ENCODE data around the gene TMEM31.
"Not testable (repeated sequence)": the region's sequence is repeated elsewhere in the genome, so short reads cannot be mapped to it uniquely, and the experiment has no call there.

DNA sequence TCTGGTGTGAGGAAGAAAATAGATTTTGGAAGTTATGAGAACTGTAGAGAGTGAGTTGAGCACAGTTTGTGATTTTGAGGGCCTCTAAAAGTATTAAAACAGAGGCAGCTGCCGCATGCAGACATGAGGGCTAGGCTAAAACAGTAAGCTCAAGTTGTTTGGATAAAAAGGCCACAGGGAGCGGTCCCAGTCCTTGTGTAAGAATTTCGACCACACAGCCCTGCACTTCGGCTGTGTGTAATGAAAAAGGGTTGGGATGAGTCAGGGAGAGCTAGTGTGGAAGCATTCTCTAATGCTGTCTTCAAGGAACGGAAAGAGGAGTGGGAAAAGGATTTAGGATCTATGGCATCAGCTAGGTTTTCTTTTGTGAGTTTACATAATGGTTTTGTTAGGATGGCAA, 52.8 kb downstream of the TMEM31 start:
- TF ChIP-seq, protein P1, sequence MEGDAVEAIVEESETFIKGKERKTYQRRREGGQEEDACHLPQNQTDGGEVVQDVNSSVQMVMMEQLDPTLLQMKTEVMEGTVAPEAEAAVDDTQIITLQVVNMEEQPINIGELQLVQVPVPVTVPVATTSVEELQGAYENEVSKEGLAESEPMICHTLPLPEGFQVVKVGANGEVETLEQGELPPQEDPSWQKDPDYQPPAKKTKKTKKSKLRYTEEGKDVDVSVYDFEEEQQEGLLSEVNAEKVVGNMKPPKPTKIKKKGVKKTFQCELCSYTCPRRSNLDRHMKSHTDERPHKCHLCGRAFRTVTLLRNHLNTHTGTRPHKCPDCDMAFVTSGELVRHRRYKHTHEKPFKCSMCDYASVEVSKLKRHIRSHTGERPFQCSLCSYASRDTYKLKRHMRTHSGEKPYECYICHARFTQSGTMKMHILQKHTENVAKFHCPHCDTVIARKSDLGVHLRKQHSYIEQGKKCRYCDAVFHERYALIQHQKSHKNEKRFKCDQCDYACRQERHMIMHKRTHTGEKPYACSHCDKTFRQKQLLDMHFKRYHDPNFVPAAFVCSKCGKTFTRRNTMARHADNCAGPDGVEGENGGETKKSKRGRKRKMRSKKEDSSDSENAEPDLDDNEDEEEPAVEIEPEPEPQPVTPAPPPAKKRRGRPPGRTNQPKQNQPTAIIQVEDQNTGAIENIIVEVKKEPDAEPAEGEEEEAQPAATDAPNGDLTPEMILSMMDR (conservative IDR thresholded peaks at IDR 0.05; ENCODE audit: low read depth, low read length) = not testable (repeated sequence)
- not testable (repeated sequence) for TF ChIP-seq EZH2 (IDR thresholded peaks at IDR 0.05; ENCODE audit: borderline replicate concordance, low read depth, low read length, poor library complexity, severe bottlenecking)

Measured in A673 (cell line).